NT2/D1 (cell line): Measurements from ENCODE around the gene ZNF502.

Experiments
- DNase-seq: peaks from one replicate; pipeline ENCODE4 v3.0.0-alpha.2; 2011; ENCODE audit warnings: low read depth, low spot score
- H3K27me3 ChIP-seq: 2 replicates; pipeline ENCODE4 v1.6.0; 2011; ENCODE audit warnings: mild to moderate bottlenecking; ENCODE audit not compliant: insufficient read length, insufficient read depth
- H3K36me3 ChIP-seq: 2 replicates; pipeline ENCODE4 v1.6.1; 2011; ENCODE audit warnings: mild to moderate bottlenecking, low read length, mixed read lengths; ENCODE audit not compliant: insufficient read depth, insufficient read length
- H3K4me1 ChIP-seq: 2 replicates; pipeline ENCODE4 v1.5.1; 2011; ENCODE audit not compliant: insufficient read depth, insufficient read length
- H3K4me3 ChIP-seq: 2 replicates; pipeline ENCODE4 v1.5.1; 2011; ENCODE audit warnings: low read depth; ENCODE audit not compliant: insufficient read length
- H3K9ac ChIP-seq: 2 replicates; pipeline ENCODE4 v1.6.0; 2011; ENCODE audit warnings: low read depth; ENCODE audit not compliant: insufficient read length
- H3K9me3 ChIP-seq: 2 replicates; pipeline ENCODE4 v1.5.1; 2011; ENCODE audit warnings: mild to moderate bottlenecking, low read length; ENCODE audit not compliant: insufficient read depth
- SUZ12 ChIP-seq: IDR thresholded peaks from 2 replicates; pipeline ENCODE4 v1.6.1; 2011; ENCODE audit not compliant: insufficient read length, insufficient read depth; ENCODE audit errors: extremely low read depth
- YY1 ChIP-seq: IDR thresholded peaks from 2 replicates; pipeline ENCODE4 v1.6.1; 2011; ENCODE audit not compliant: insufficient read length, insufficient read depth
- ZNF274 ChIP-seq: IDR thresholded peaks from 2 replicates; pipeline ENCODE4 v1.6.1; 2011; ENCODE audit warnings: mild to moderate bottlenecking, low read depth, low read length

The ZNF502 gene

DNA sequence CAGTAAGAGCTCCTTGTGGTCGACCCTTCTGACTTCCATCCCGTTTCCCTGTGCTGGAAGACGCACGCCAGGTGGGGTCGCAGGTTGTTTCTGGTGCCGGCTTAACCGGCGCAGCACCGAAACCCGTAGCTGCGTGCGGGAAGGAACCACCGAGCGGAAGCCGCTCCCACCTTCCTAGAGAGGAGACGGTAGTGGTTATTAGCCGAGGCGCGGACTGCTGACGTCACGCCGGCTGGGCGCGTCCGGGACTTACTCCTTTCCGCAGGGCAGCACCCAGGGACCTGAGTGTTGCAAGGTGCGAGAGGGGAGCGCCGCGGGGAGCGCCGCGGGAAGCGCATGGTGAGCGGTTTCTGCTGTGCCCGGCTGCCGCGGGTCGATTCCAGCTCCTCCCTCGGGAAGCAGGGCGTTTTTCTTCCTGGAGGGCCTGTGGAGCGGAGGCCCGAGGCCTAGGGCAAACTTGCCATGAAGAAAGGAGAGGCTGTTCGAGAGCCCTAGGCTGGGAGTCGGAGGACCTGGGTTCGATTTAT is 17.0 kb downstream of the ZNF502 start, which contains the start of gene ZNF501:
Gene ZNF501, plus strand, starts transcription at position 252 of the 527 bp plus-strand sequence. CDS start 4,787 bp downstream, outside the sequence.
- Histone ChIP-seq H3K36me3 (peaks cover 35% of the 10 kb centered on the region), H3K9me3 (peaks cover 80% of the 10 kb centered on the region), H3K4me1 (no peaks in the 10 kb centered on the region), H3K27me3 (no peaks in the 10 kb centered on the region), H3K9ac (peak within 1 kb of the TSS; percentile 68), H3K4me3 (peak within 1 kb of the TSS; percentile 83)
- TF ChIP-seq SUZ12 = no peak
- TF ChIP-seq ZNF274 = no peak
- TF ChIP-seq YY1 = no peak
- peak; percentile 81 for DNase-seq

DNA sequence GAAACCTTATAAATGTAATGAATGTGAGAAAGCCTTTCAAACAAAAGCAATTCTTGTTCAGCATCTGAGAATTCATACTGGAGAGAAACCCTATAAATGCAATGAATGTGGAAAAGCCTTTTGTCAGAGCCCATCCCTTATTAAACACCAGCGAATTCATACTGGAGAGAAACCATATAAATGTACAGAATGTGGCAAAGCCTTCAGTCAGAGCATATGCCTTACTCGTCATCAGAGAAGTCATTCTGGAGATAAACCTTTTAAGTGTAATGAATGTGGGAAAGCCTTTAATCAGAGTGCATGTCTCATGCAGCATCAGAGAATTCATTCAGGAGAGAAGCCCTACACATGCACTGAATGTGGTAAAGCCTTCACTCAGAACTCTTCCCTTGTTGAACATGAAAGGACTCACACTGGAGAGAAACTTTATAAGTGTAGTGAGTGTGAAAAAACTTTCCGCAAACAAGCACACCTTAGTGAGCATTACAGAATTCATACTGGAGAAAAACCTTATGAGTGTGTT is 22.2 kb downstream of the ZNF502 start:
- DNase-seq = no peak
- no peaks in the 10 kb centered on the region for H3K4me1 ChIP-seq
- H3K9ac ChIP-seq = no peak overlapping the region
- H3K36me3 ChIP-seq = peaks cover 43% of the 10 kb centered on the region
- TF ChIP-seq ZNF274 = peak; percentile 91
- TF ChIP-seq YY1 = no peak
- no peak overlapping the region for H3K4me3 ChIP-seq
- H3K9me3 ChIP-seq = peaks cover 89% of the 10 kb centered on the region
- H3K27me3 ChIP-seq = no peaks in the 10 kb centered on the region

DNA sequence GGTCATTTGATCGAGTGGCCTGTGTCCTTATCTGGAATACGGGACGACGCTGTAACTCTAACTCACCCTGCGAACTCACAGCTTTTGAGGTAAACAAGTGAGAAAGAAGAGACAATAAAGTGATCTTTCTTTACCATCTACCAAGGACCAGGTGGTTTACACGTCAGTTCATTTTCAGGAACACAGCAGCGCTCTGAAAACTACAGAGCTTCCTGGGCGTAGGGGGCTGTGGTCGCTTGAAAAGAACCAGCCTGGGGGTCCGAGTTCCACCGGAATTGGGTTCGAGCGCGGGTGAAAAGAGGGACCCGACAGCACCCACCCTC is 48.6 kb downstream of the ZNF502 start:
- peak overlapping the region; percentile 95 for H3K4me3 ChIP-seq
- no peaks in the 10 kb centered on the region for H3K4me1 ChIP-seq
- H3K9ac ChIP-seq = peak overlapping the region; percentile 91
- peaks cover 55% of the 10 kb centered on the region for H3K9me3 ChIP-seq
- H3K36me3 ChIP-seq = peaks cover 59% of the 10 kb centered on the region
- TF ChIP-seq SUZ12 = no peak
- no peak for TF ChIP-seq YY1
- no peaks in the 10 kb centered on the region for H3K27me3 ChIP-seq
- DNase-seq = no peak

DNA sequence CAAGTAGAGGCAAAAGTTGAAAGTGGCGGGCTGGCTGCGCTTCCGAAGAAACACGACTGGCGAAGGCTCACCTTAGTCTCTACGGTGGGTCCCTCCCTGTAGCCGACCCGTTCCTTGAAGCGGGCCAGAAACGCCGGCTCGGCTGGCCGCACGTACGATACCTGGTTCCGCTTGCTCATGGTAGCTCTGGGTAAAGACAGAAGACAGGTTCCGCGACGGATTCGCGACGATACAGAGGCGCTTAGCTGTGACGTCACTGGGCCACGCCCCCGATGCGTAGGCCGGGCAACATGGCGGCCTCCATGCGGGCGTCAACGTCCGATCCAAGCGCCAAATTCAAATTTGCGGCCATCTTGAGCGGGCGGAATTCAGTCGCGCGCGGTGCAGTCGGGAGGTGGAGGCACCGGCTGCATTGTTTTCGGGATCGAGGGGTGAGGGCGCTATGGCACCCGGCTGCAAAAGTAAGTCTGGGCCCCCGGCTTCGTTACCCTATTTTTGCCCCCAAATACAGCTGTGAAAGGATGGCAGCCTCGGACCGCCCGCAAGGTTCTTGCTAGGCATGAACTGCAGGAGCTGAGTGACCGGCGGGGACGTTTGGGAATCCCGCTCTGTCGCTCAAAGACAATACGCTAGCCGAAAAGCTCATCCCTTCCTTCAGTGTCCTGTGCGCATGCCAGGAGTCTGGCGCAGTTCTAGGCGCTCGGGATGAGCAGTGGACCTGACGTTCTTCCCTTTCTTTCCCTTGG is 49.1 kb downstream of the ZNF502 start, which contains the start of the genes KIAA1143 and KIF15:
Gene KIAA1143, minus strand, starts transcription at position 196 of the 746 bp plus-strand sequence. Its CDS starts 17 bp downstream, at position 179.
Gene KIF15, plus strand, starts transcription at position 371 of the 746 bp plus-strand sequence. Its CDS starts 72 bp downstream, at position 443.
- peaks cover 59% of the 10 kb centered on the region for H3K36me3 ChIP-seq
- peak; percentile 98 for TF ChIP-seq YY1
- TF ChIP-seq ZNF274 = no peak
- peaks cover 60% of the 10 kb centered on the region for H3K9me3 ChIP-seq
- H3K4me1 ChIP-seq = no peaks in the 10 kb centered on the region
- H3K4me3 ChIP-seq = peak within 1 kb of the TSS; percentile 95
- peak; percentile 99 for DNase-seq
- H3K9ac ChIP-seq = peak within 1 kb of the TSS; percentile 91
- H3K27me3 ChIP-seq = no peaks in the 10 kb centered on the region

DNA sequence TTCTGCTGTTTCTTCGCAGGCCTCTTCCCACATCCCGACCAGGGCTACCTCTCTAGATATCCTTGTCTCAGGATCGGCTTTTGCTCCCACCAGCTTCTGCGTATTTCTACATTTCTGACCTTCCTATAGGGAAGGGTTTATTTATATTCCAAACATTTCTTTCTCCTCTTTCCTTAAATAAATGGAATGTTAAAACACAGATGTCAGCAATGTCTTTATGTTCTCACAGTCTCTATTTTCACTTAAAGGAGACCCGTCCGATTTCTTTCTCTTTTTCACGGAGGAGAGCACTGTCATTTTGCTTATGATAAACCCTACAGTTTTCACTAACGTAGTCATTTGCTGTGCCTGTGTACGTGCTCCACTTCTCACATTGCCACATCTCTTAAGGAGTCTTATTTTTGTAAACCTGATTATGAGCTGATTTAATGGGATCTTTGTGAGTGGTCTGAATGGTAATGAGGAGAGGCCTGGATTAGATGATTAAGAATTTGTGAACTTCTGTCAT is 49.8 kb downstream of the ZNF502 start:
- Histone ChIP-seq H3K4me3 (peak overlapping the region; percentile 95), H3K36me3 (peaks cover 57% of the 10 kb centered on the region), H3K27me3 (no peaks in the 10 kb centered on the region), H3K9me3 (peaks cover 63% of the 10 kb centered on the region), H3K4me1 (no peaks in the 10 kb centered on the region), H3K9ac (peak overlapping the region; percentile 91)
- DNase-seq = no peak
- TF ChIP-seq SUZ12 = no peak
- no peak for TF ChIP-seq ZNF274
- TF ChIP-seq YY1 = no peak

DNA sequence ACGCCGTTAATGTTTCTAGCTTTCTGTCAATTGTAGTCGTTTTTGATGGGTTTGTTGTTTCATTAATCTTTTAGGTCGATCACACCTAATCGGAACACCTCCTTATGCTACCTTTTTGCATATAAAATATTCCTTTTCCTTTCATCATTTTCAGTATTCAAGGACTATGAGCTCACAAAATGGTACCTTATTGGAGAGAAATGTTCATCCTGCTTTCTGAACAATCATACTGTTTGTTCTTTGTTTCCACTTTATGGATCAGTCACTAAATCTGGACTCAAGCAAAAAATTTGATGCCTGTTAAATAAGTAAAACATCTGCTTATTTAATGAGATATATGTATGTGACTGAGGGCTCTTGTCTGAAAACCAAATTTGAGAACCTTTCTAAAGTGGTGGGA is 50.2 kb downstream of the ZNF502 start:
- Histone ChIP-seq H3K4me3 (peak overlapping the region; percentile 95), H3K27me3 (no peaks in the 10 kb centered on the region), H3K9ac (peak overlapping the region; percentile 91), H3K4me1 (no peaks in the 10 kb centered on the region), H3K9me3 (peaks cover 62% of the 10 kb centered on the region), H3K36me3 (peaks cover 55% of the 10 kb centered on the region)
- no peak for DNase-seq
- TF ChIP-seq YY1 (no peak), SUZ12 (no peak), ZNF274 (no peak)

DNA sequence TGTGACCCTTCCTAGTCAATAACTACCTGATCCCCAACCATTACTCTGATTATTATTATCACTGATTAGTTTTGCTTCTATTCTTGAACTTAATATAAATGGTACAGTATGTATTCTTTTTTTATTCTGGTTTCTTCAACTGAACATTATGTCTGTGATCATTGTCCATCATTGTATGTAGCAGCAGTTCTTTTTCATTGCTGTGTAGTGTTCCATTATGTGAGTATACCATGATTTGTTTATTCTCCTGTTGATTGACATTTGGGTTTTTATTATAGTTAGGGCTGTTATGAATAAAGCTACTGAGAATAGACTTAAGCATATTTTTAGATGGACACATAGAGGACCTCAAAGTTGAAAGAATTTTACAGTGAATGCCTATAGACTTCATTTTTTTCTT is 51.8 kb downstream of the ZNF502 start:
- Histone ChIP-seq H3K27me3 (no peaks in the 10 kb centered on the region), H3K36me3 (peaks cover 51% of the 10 kb centered on the region), H3K9me3 (peaks cover 64% of the 10 kb centered on the region), H3K9ac (no peak overlapping the region), H3K4me3 (no peak overlapping the region), H3K4me1 (no peaks in the 10 kb centered on the region)
- TF ChIP-seq YY1 = no peak
- no peak for TF ChIP-seq ZNF274
- TF ChIP-seq SUZ12 = no peak
- no peak for DNase-seq
